Endothelial cell (in vitro differentiated cells): ENCODE results near the gene FAM76B. TPM values are rescaled to one million over a fixed set of nuclear protein-coding genes. Genes with fewer than 3 reads are reported as not detected.

Experiments used
- DNase-seq: peaks from one replicate; pipeline ENCODE4 v3.0.0; 2021; ENCODE audit warnings: low spot score
- H3K27ac Mint-ChIP-seq: one replicate; pipeline ENCODE4 v1.8.0; 2021; ENCODE audit warnings: mixed read lengths, inconsistent platforms; ENCODE audit not compliant: unreplicated experiment
- H3K27me3 Mint-ChIP-seq: one replicate; pipeline ENCODE4 v1.8.0; 2021; ENCODE audit warnings: mild to moderate bottlenecking, moderate library complexity, mixed read lengths, inconsistent platforms; ENCODE audit not compliant: unreplicated experiment
- H3K36me3 Mint-ChIP-seq: one replicate; pipeline ENCODE4 v1.8.0; 2021; ENCODE audit warnings: mild to moderate bottlenecking, low read depth, mixed read lengths, inconsistent platforms; ENCODE audit not compliant: unreplicated experiment
- H3K4me1 Mint-ChIP-seq: one replicate; pipeline ENCODE4 v1.8.0; 2021; ENCODE audit warnings: mild to moderate bottlenecking, mixed read lengths, inconsistent platforms; ENCODE audit not compliant: unreplicated experiment
- H3K4me3 Mint-ChIP-seq: one replicate; pipeline ENCODE4 v1.8.0; 2021; ENCODE audit warnings: mild to moderate bottlenecking, mixed read lengths, inconsistent platforms; ENCODE audit not compliant: unreplicated experiment
- H3K9me3 Mint-ChIP-seq: one replicate; pipeline ENCODE4 v1.8.0; 2021; ENCODE audit warnings: mixed read lengths, inconsistent platforms; ENCODE audit not compliant: unreplicated experiment
- CTCF ChIP-seq: fragments of 200-600 bp; sonication (generic); IDR thresholded peaks from one replicate; pipeline ENCODE4 v1.5.0; 2021; ENCODE audit warnings: antibody characterized with exemption; ENCODE audit not compliant: unreplicated experiment
- total RNA-seq: library from RNA; stranded (reverse); fragmentation: NEBNext Ultra II Directional; extraction: Animal tissue kit (Norgen Biotek cat#: 25700); gene quantifications from one replicate; pipeline ENCODE4 v1.2.1, GENCODE V29; 2021; ENCODE audit not compliant: unreplicated experiment

Gene FAM76B
- total RNA-seq, 1 donor from 2014 or later, result 24.2 TPM

GRCh38 chr11:95792200-95792599 is 2.6 kb upstream of the FAM76B start:
- Mint-ChIP-seq H3K9me3 (no peaks in the 10 kb centered on the region), H3K4me1 (peaks cover 18% of the 10 kb centered on the region), H3K36me3 (no peaks in the 10 kb centered on the region), H3K4me3 (peak overlapping the region; percentile 97), H3K27ac (peak overlapping the region; percentile 99), H3K27me3 (peaks cover 18% of the 10 kb centered on the region)
- no peak for TF ChIP-seq CTCF
- DNase-seq, result no peak

- Mint-ChIP-seq H3K27me3 (peaks cover 18% of the 10 kb centered on the region), H3K4me1 (peaks cover 18% of the 10 kb centered on the region), H3K36me3 (no peaks in the 10 kb centered on the region), H3K27ac (peak overlapping the region; percentile 99), H3K9me3 (no peaks in the 10 kb centered on the region), H3K4me3 (peak overlapping the region; percentile 97)
- DNase-seq, result no peak
- no peak for TF ChIP-seq CTCF
Observed at GRCh38 chr11:95791709-95792033, 2.1 kb upstream of the FAM76B start.

GRCh38 chr11:95790933-95791708 is 1.5 kb upstream of the FAM76B start:
- Mint-ChIP-seq H3K27ac (peak overlapping the region; percentile 99), H3K4me1 (peaks cover 18% of the 10 kb centered on the region), H3K9me3 (no peaks in the 10 kb centered on the region), H3K4me3 (peak overlapping the region; percentile 97), H3K27me3 (peaks cover 18% of the 10 kb centered on the region), H3K36me3 (peaks cover under 1% of the 10 kb centered on the region)
- peak; percentile 53 for DNase-seq
- TF ChIP-seq CTCF, result no peak

GRCh38 chr11:95790123-95790932 is 746 bp upstream of the FAM76B start, which contains the start of gene CEP57:
TSS of gene CEP57 (plus strand) at chr11:95790498. CDS start at chr11:95790699, 201 bp downstream.
- H3K9me3 Mint-ChIP-seq, result no peaks in the 10 kb centered on the region
- peaks cover 18% of the 10 kb centered on the region for H3K27me3 Mint-ChIP-seq
- H3K4me3 Mint-ChIP-seq, result peak within 1 kb of the TSS; percentile 97
- H3K4me1 Mint-ChIP-seq, result peaks cover 18% of the 10 kb centered on the region
- H3K27ac Mint-ChIP-seq, result peak within 1 kb of the TSS; percentile 99
- peaks cover 4% of the 10 kb centered on the region for H3K36me3 Mint-ChIP-seq
- no peak for TF ChIP-seq CTCF
- DNase-seq, result peak; percentile 91
